CD4-positive, alpha-beta T cell treated with Interferon gamma for 1 hour (primary cell): ENCODE data around the gene ZNF862.

ENCODE experiments used
- DNase-seq: peaks from one replicate; pipeline ENCODE4 v3.0.0-alpha.2; 2020

ZNF862 gene

GRCh38 chr7:149867762-149868622 is 29.8 kb downstream of the ZNF862 start:
- no peak for DNase-seq

DNA sequence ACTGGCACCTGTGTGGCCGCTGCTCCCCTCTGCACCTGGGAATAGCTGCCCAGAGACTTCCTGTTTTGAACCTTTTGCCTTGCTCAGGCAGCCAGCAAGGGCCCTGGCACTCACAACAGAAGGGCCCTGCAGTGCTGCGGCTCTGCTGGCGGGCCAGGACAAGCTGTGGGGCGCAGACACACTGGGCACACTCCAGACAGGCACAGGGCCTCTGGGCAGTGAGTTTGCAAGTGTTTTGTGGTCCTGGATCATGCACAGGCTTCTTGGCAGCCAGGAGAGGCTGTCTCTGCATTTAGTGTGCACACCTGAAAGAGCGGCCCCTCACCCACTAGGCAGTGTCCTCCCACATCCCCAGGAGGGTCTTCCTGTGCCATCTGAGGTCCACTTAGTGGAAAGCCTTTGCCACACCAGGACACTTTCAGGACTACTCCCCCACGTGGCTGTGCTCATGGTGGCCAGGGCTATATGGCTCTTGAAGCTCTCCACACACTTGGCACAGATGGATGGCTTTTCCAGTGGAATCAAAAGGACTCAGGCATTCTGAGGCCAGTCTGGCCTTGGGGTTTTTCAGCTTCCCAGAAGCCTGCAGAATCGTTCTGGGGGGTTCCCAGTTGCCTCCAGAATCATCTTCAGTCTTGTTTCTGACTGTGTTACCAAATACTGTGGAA is 30.6 kb downstream of the ZNF862 start:
- DNase-seq = no peak

DNA sequence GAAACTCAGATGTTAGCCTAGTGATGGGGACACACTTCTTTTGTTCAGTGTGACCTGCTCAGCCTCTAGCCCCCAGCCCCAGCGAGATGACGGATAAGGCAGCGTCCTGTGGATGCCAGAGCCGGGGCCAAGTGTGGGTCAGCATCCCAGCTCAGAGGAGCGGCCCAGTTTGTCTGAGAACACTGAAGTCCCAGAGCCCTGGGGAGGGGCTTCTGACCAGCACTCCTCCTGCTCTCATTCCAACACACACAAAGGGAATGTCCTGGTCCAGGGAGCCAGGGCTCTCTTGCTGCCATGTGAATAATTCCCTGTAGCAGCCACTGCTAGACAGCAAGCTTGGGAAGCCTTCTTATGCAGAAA is 31.1 kb downstream of the ZNF862 start:
- DNase-seq = no peak

- DNase-seq = peak; percentile 9
Measured at GRCh38 chr7:149869867-149870266, 31.7 kb downstream of the ZNF862 start.

DNA sequence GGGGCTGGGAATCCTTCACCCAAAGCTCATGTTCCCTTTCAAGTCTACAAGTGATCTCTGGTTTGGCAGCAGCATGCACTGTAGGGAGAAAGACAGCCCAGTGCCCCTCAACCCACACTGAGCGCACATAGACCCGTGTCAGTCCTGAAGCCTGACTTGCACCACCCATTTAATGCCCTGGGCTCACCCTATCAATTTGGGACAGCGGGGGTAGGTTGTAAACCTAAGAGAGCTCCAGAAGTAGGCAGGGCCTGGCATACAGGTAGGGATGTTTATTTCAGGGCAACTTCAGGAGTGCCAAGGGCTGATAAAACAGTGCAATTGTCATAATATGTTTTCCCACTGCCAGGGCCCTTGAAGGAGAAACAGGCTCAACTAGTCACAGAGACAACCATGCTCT is 32.1 kb downstream of the ZNF862 start:
- DNase-seq = no peak

DNA sequence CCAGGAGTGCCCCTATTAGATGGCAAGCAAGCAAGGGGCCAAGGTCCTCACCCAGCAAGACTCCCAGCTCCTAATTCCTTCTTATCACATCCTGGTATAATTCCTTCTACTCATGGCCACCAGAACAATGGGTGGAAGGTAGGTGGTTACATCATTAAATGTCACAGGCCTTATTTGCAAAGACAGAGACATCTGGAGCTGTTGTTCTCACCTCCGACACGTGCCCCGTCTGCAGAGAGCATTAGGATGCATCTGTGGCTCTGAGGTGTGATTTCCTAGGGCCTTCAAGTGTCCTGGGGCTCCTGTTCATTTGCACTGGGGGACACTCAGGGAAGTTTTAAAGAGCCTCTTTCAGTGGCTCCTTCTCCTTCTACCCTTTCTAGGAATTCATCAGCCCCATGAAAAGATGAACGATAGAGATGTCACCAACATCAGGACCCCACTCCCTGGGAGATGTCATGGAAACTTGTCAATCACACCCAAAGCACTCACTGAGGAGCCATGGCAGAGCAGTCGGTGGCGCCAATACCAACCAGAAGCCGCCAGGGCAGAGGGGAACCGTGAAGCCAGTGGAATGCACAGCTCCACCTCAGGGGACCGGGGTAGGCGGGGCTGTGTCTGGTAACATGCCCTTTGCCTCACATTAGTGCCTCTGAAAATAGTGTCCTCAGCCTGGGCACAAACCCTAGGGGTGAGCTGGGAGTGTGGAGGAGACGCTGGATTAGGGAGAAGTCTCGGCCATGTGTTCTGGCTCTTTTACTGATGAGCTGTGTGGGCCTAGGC is 32.7 kb downstream of the ZNF862 start:
- DNase-seq = no peak

- DNase-seq = no peak
Measured at GRCh38 chr7:149871576-149871975, 33.4 kb downstream of the ZNF862 start.

- DNase-seq = peak; percentile 44
Measured at GRCh38 chr7:149872419-149873073, 34.4 kb downstream of the ZNF862 start.

- peak; percentile 95 for DNase-seq
Measured at GRCh38 chr7:149873074-149873969, 35.1 kb downstream of the ZNF862 start, which contains the start of gene ATP6V0E2. Gene ATP6V0E2, plus strand, starts transcription at chr7:149873969. Its CDS starts 97 bp downstream, at chr7:149874066.

GRCh38 chr7:149873970-149874643 is 35.9 kb downstream of the ZNF862 start:
- DNase-seq = no peak

DNA sequence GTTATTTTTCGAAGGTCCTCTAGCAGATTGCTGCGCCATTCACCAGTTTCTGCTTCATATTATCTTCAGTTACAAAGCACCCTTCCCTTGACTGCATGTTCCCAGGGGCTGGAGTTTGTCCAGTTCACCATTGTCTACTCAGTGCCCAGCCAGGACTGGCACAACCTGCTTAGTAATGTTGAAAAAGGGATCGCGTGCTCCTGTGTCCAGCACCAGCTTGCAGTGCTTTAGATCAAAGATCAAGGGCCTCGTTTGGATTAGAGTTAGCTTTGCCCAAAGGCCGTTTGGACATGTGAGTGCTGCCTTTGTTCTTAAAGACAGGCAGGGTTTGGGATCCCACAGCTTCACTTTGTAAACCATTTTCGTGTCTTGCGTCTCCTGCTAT is 36.5 kb downstream of the ZNF862 start:
- no peak for DNase-seq

DNA sequence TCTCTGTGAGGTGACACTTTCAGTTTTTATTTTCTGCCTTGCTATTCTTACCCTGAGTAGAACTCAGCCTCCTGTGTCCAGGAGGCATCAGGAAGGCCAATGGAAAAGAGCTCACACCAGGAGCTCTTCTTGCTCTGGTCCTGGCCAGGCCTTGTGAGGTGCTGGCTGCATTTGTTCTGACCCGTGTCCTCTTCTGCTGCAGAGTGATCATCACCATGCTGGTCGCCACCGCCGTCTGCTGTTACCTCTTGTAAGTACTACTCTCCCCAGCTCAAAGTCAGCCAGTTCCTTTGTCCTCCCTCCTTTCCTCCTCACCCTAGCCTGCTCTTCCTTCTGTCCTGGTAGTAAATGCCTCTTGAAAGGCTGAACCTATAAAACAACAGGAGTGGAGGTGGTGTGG is 37.2 kb downstream of the ZNF862 start:
- DNase-seq = no peak

GRCh38 chr7:149877890-149878522 is 39.8 kb downstream of the ZNF862 start:
- no peak for DNase-seq

DNA sequence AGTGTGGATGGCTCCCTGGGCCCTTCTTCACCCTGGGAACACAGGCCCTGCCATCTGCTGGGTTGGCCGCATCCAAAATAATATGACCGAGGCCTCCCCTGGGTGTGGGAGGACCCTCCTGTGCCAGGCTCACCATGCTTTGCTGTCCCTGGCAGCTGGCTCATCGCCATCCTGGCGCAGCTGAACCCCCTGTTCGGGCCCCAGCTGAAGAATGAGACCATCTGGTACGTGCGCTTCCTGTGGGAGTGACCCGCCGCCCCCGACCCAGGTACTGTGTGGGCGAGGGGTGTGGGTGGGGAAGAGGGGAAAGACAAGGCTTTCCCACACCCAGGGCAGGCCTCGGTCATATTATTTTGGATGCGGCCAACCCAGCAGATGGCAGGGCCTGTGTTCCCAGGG is 40.3 kb downstream of the ZNF862 start:
- no peak for DNase-seq

DNA sequence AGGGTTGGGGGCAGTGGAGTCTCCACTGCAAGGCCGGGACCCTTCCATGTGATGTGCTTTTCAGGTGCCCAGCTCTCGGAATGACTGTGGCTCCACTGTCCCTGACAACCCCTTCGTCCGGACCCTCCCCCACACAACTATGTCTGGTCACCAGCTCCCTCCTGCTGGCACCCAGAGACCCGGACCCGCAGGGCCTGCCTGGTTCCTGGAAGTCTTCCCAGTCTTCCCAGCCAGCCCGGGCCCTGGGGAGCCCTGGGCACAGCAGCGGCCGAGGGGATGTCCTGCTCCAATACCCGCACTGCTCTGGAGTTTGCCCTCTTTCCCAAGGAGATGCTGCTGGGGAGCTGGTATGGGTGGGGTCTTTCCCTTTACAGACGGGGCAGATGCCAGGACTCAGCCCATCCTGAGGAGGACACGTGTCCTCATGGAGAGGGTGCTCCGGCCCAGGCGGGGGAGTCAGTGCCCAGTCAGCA is 41.1 kb downstream of the ZNF862 start:
- DNase-seq = no peak

- no peak for DNase-seq
Measured at GRCh38 chr7:149879766-149880637, 41.8 kb downstream of the ZNF862 start.

DNA sequence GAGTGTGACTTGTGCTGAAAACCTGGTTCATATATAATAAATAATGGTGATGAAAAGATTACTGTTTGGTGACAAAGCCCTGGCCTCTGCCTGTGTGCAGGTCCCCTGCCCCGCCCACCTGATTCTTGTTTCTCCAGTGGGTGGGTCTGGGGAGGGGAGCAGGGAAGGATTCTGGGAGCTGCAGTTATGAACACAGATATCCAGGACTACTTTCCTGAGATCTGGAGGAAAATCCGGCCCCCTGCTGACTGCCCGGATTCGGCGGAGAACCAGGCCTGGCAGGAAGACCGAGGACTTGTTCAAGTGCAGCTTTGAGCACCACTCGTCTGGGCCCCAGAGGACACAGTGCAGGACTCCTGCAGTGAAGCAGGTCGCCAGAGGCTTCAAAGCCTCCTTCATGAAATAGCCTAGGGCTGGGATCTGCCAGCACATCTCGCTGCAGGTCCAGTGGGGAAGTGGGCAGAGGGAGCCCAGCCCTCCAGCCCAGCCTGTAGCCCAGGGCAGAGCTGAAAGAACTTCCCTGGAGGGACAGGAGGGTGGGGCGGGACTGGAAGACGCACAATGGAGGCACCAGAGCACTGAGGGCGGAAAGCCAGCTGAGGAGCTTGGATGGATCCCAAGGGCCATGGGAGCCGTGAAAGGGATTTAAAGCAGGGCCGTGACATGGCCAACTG is 42.6 kb downstream of the ZNF862 start:
- no peak for DNase-seq

DNA sequence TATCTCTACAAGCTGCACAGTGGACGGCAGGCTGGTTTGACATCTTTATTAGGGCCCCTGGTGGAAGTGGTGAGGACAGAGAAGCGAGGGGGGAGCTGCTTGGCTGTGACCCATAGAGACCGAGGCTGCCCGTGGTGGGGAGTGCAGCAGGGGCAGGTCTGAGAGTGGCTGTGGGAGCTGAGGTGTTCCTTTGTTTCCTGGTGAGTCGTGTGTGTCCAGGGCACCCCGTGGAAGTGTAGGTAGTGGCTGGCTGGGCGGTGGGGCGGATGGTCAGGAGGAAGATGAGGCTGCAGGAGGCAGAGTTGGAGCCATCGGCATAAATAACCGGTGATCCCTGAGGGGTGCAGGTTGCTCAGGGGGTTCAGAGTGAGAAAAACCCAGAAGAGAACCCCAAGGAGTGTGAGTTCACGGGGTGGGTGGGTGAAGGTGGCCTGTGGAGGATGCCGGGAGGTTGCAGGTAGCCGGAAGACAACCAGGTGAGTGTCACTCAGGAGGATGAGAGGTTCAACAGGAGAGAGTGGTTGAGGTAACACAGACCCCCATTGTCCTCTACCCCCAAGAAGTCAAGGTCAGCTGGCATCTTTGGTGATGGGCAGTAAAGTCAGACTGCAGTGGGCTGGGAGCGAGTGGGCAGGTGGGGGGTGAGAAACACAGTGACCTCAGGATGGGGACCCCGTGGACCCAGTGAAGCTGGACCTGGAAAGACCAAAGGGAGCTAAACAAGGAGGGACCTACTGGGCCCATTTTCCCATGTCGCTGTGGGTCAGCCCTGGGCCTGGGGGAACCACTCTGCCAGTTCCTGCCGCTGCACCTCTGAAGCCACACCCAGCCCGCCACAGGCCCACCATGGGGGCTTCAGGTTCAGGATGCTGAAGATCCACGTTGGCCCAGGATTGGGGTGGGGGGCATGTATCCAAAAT is 43.4 kb downstream of the ZNF862 start:
- no peak for DNase-seq
